Large intestine (tissue), 3 donors: ENCODE results near the gene USP49. TPM values are rescaled to one million over a fixed set of nuclear protein-coding genes. Genes with fewer than 3 reads are reported as not detected.
A peak's percentile ranks its signal among the peaks of the same experiment; 100 is the strongest.

Experiments
- DNase-seq, 2 donors: peaks; one replicate each; pipeline versions ENCODE4 v3.0.0 to v3.0.0-alpha.2; 2013
- H3K27ac ChIP-seq: one replicate; pipeline ENCODE4 v1.5.1; 2013; ENCODE audit warnings: low read length
- H3K27me3 ChIP-seq: 2 replicates; pipeline ENCODE4 v1.6.1; 2013; ENCODE audit warnings: low read length; ENCODE audit not compliant: control insufficient read depth, insufficient read depth
- H3K36me3 ChIP-seq: 2 replicates; pipeline ENCODE4 v1.6.1; 2013; ENCODE audit warnings: low read length; ENCODE audit not compliant: control insufficient read depth, insufficient read depth
- H3K4me1 ChIP-seq: one replicate; pipeline ENCODE4 v1.6.1; 2013; ENCODE audit warnings: low read length; ENCODE audit not compliant: control insufficient read depth, insufficient read depth
- H3K4me3 ChIP-seq: one replicate; pipeline ENCODE4 v1.5.1; 2013; ENCODE audit warnings: low read length
- H3K9me3 ChIP-seq: one replicate; pipeline ENCODE4 v1.6.1; 2013; ENCODE audit warnings: mild to moderate bottlenecking, low read depth, low read length, moderate library complexity; ENCODE audit not compliant: control insufficient read depth
- WGBS: methylation state at CpG from one replicate; pipeline ENCODE4 v1.1.5; 2013; ENCODE audit warnings: low lambda C conversion rate; ENCODE audit not compliant: insufficient coverage; 5-methylcytosine and 5-hydroxymethylcytosine counted together
- polyA plus RNA-seq: library from polyadenylated mRNA; unstranded; fragments of 120-200 nt; gene quantifications from one replicate; pipeline ENCODE4 v1.2.1, GENCODE V29; 2013

The USP49 gene
- polyA plus RNA-seq, 1 donor: 5.3 TPM

- no peak for DNase-seq
- Histone ChIP-seq H3K4me1 (peaks cover 7% of the 10 kb centered on the region), H3K4me3 (no peak overlapping the region), H3K9me3 (no peaks in the 10 kb centered on the region), H3K36me3 (peaks cover 57% of the 10 kb centered on the region), H3K27me3 (no peaks in the 10 kb centered on the region), H3K27ac (no peak overlapping the region)
- no CpG with 5 or more reads among the region's 6 CpGs for WGBS
Observed at GRCh38 chr6:41927253-41927652, 32.1 kb upstream of the USP49 start.

- no CpG with 5 or more reads among the region's 7 CpGs for whole genome bisulfite sequencing
- H3K27me3 ChIP-seq: no peaks in the 10 kb centered on the region
- H3K4me1 ChIP-seq: peaks cover 20% of the 10 kb centered on the region
Observed at GRCh38 chr6:41922154-41922553, 27.0 kb upstream of the USP49 start.

GRCh38 chr6:41921712-41921998 lies 26.5 kb upstream of the USP49 start:
- Histone ChIP-seq H3K9me3 (no peaks in the 10 kb centered on the region), H3K36me3 (peaks cover 7% of the 10 kb centered on the region), H3K27me3 (no peaks in the 10 kb centered on the region), H3K27ac (peak overlapping the region; percentile 93), H3K4me3 (peak overlapping the region; percentile 66), H3K4me1 (peaks cover 20% of the 10 kb centered on the region)
- peak in 1 of 2 donors; percentile 13 for DNase-seq
- WGBS: no CpG with 5 or more reads among the region's 20 CpGs

More at GRCh38 chr6:41922154-41922553, 27.0 kb upstream of the USP49 start:
- no peak overlapping the region for H3K27ac ChIP-seq
- H3K9me3 ChIP-seq: no peaks in the 10 kb centered on the region
- DNase-seq: no peak
- peaks cover 7% of the 10 kb centered on the region for H3K36me3 ChIP-seq
- peak overlapping the region; percentile 66 for H3K4me3 ChIP-seq

GRCh38 chr6:41920921-41921711 lies 25.9 kb upstream of the USP49 start, which contains the start of the genes BYSL and MED20:
Gene BYSL, plus strand, starts transcription at chr6:41921499. Its CDS starts 64 bp downstream, at chr6:41921563.
Gene MED20, minus strand, starts transcription at chr6:41921139. Its CDS starts 121 bp downstream, at chr6:41921018.
- H3K36me3 ChIP-seq: peaks cover 8% of the 10 kb centered on the region
- peak within 1 kb of the TSS; percentile 66 for H3K4me3 ChIP-seq
- H3K27ac ChIP-seq: peak within 1 kb of the TSS; percentile 93
- peaks cover 20% of the 10 kb centered on the region for H3K4me1 ChIP-seq
- peak; percentile 94 to 96 for DNase-seq
- no peaks in the 10 kb centered on the region for H3K27me3 ChIP-seq
- WGBS: no CpG with 5 or more reads among the region's 55 CpGs
- H3K9me3 ChIP-seq: no peaks in the 10 kb centered on the region

GRCh38 chr6:41917528-41917927 lies 22.4 kb upstream of the USP49 start:
- Histone ChIP-seq H3K27me3 (no peaks in the 10 kb centered on the region), H3K4me1 (peaks cover 15% of the 10 kb centered on the region), H3K9me3 (no peaks in the 10 kb centered on the region), H3K27ac (no peak overlapping the region), H3K36me3 (peaks cover 28% of the 10 kb centered on the region), H3K4me3 (no peak overlapping the region)
- DNase-seq: no peak
- WGBS: no CpG with 5 or more reads among the region's 4 CpGs

- H3K27me3 ChIP-seq: no peaks in the 10 kb centered on the region
- no peak overlapping the region for H3K27ac ChIP-seq
- no peaks in the 10 kb centered on the region for H3K9me3 ChIP-seq
- peaks cover 37% of the 10 kb centered on the region for H3K36me3 ChIP-seq
- no peak for DNase-seq
- H3K4me1 ChIP-seq: peaks cover 7% of the 10 kb centered on the region
- WGBS: no CpG with 5 or more reads among the region's 4 CpGs
- H3K4me3 ChIP-seq: no peak overlapping the region
Observed at GRCh38 chr6:41914869-41915530, 19.8 kb upstream of the USP49 start.

- Histone ChIP-seq H3K9me3 (no peaks in the 10 kb centered on the region), H3K4me3 (no peak overlapping the region), H3K36me3 (peaks cover 42% of the 10 kb centered on the region), H3K4me1 (peaks cover under 1% of the 10 kb centered on the region), H3K27ac (no peak overlapping the region), H3K27me3 (no peaks in the 10 kb centered on the region)
- WGBS: no CpG with 5 or more reads among the region's 2 CpGs
- no peak for DNase-seq
Observed at GRCh38 chr6:41914343-41914742, 19.2 kb upstream of the USP49 start.

- H3K4me1 ChIP-seq: no peaks in the 10 kb centered on the region
- no peaks in the 10 kb centered on the region for H3K27me3 ChIP-seq
- WGBS: no CpG with 5 or more reads among the region's 1 CpG
- DNase-seq: no peak
- peaks cover 70% of the 10 kb centered on the region for H3K36me3 ChIP-seq
- no peaks in the 10 kb centered on the region for H3K9me3 ChIP-seq
- H3K4me3 ChIP-seq: no peak overlapping the region
- H3K27ac ChIP-seq: no peak overlapping the region
Observed at GRCh38 chr6:41909727-41910126, 14.6 kb upstream of the USP49 start.

GRCh38 chr6:41901882-41902519 lies 6.8 kb upstream of the USP49 start:
- no peaks in the 10 kb centered on the region for H3K9me3 ChIP-seq
- no CpG with 5 or more reads among the region's 1 CpG for WGBS

GRCh38 chr6:41900861-41901260 lies 5.7 kb upstream of the USP49 start:
- Histone ChIP-seq H3K4me3 (no peak overlapping the region), H3K36me3 (peaks cover 16% of the 10 kb centered on the region), H3K27ac (no peak overlapping the region), H3K4me1 (peaks cover 3% of the 10 kb centered on the region), H3K27me3 (no peaks in the 10 kb centered on the region), H3K9me3 (no peaks in the 10 kb centered on the region)
- no CpG with 5 or more reads among the region's 1 CpG for WGBS
- DNase-seq: no peak

More at GRCh38 chr6:41901882-41902519, 6.8 kb upstream of the USP49 start:
- H3K27ac ChIP-seq: no peak overlapping the region
- H3K27me3 ChIP-seq: no peaks in the 10 kb centered on the region
- H3K4me1 ChIP-seq: no peaks in the 10 kb centered on the region
- H3K36me3 ChIP-seq: peaks cover 28% of the 10 kb centered on the region
- H3K4me3 ChIP-seq: no peak overlapping the region
- DNase-seq: peak in 1 of 2 donors; percentile 19
